ENCODE measurements around the gene NT5DC1.

Gene NT5DC1

DNA sequence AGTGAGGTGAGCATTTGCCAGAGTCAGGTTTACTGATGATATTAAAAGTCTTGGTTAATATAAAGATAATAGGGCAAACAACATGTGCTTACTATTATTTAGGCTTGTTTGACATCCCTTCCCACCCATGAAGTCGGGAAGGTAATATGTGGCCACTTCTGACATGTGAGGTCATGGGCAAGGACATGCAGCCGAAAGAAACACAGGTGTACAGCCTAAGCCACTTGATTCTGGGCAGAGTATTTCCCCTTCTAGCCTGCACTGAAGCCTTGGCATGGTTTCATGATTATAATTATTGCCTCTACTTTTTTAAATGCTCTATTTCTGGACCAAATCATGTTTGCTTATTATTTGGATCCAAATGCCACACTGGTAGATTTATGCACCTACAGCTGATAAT lies 100.9 kb downstream of the NT5DC1 start:
- DNase-seq, result no peak

GRCh38 chr6:116205281-116205680 lies 104.6 kb downstream of the NT5DC1 start:
- no peak for DNase-seq

DNA sequence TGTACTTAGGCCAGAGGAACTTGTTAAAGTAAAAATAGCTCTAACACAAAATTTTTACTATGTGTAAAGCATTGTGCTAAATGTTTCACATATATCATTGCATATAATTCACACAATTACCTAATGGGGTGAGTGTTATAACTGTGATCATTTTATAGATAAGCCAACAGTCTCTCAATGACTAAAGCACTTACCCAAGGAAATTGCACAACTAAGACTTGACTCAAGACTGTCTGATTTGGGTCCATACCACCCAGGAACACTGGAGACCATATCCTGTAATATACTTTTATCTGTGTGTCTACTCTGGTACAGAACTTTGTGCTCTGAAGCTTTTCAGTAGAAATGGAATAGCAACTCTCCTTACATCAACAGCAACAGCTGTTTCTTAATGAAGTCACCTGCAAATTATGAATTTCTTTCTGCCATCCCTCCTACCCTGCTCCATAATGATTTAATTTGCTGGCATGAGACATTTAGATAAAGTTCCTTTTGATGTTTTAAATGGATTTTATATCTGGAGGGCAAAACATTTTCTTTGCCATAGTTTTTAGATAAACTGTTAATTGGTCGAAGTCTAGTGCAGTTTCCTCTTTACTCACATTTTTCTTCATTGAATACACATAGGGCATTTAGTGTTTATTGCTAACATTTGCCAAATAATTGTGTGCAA lies 105.7 kb downstream of the NT5DC1 start:
- DNase-seq, result no peak

GRCh38 chr6:116208056-116208785 lies 107.6 kb downstream of the NT5DC1 start:
- no peak for DNase-seq

DNA sequence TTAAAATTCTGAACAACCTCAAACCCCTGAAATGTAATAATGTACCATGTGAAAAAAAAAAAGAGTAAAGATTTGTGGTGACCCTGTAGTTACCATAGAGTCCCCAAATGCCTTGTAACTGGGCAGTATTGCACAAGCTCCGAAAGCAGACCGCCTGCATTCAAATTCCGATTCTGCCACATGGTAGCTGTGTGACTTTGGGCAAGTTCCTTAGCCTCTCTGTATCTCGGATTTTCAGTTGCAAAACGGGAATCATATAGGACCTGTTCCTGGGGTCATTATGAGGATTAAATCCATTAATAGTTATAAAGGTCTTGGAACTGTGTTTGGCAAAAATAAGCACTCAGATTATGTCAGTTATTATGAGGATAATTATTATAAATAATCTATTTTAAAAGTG lies 109.7 kb downstream of the NT5DC1 start:
- no peak for DNase-seq

- DNase-seq, result no peak
Measured at GRCh38 chr6:116210750-116211425, 110.2 kb downstream of the NT5DC1 start.

DNA sequence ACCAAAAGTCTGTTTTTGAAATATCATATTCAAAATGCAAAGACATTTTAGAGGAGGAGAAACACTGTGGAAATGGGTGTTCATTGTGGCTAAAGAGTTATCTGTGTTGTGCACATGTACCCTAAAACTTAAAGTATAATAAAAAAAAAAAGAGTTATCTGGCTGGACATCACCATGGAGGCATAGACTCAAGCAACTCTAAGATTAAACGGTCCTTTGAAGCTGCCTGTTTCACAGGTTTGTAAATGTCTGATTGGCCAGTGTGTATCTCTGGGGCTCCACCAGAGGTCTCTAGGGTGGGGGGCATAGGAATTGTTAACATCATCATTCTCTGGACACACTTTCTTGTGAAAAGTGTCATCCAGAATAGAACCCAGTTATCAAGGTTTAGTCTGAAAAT lies 114.0 kb downstream of the NT5DC1 start:
- DNase-seq, result no peak

GRCh38 chr6:116215414-116215813 lies 114.8 kb downstream of the NT5DC1 start:
- no peak for DNase-seq

DNA sequence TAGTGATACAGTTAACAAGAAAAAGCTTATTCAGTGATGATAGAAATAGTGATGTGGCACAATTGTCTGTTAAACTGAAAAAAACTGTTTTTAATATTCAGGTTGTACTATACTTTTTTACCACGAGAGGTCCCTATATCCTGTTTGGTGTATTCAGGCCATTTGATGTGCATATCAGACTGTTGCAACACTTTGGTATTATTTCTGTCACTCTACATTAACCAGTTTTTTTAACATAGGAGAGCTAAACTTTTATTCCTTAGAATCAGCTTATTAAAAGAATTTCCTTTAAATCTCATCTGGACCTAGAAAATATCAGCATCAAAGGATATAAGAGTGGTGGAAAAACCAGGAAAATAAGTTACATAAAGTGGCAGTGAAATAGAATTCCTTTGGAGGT lies 116.4 kb downstream of the NT5DC1 start:
- no peak for DNase-seq

- DNase-seq, result no peak
Measured at GRCh38 chr6:116218172-116218633, 117.5 kb downstream of the NT5DC1 start.

- DNase-seq, result no peak
Measured at GRCh38 chr6:116218866-116219265, 118.2 kb downstream of the NT5DC1 start.

DNA sequence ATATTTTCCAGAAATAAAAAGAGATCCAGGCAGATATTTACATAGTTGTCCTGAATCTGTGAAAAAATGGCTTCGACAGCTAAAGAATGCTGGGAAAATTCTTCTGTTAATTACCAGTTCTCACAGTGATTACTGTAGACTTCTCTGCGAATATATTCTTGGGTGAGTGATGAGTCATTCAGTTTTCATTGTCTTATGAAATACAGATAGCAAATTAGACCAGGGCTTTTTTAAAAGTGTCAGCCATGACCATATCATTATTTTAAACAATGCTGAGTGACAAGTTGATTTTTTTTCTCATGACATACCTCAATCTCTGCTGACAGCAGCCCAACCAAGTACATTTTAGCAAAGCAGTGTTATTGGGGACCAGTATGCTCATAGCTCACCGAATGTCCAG lies 120.4 kb downstream of the NT5DC1 start:
- no peak for DNase-seq

GRCh38 chr6:116221911-116222310 lies 121.3 kb downstream of the NT5DC1 start:
- no peak for DNase-seq

- no peak for DNase-seq
Measured at GRCh38 chr6:116223355-116223754, 122.7 kb downstream of the NT5DC1 start.

DNA sequence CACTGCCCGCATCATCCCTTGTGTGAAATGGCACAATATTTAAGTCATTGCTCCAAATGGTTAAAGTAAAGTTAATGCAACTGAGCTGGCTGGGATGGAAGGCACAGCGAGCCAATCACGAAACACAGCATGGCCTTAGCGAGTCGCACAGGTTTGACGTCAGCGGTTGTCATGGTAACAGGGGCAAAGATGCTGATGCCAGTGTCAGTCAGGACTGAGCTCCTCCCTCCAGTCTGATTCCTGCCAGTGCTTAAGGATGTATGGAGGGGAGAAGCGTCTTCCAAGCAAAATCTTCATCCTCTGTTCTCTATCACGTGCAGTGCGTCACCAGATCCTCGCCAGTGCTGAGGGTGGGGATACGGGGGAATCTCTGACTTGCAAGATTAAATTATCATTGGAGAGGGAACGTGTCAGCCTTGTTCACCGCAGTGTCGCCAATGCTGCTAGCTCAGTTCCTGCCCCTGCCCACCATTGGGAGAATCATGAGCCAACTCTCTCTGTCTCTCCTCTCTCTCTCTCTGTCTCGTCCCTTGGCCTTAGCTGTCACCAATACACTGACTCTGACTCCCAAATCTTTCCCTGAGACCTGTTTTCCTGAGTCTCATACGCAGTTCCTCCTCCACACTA lies 128.7 kb downstream of the NT5DC1 start:
- DNase-seq, result no peak

DNA sequence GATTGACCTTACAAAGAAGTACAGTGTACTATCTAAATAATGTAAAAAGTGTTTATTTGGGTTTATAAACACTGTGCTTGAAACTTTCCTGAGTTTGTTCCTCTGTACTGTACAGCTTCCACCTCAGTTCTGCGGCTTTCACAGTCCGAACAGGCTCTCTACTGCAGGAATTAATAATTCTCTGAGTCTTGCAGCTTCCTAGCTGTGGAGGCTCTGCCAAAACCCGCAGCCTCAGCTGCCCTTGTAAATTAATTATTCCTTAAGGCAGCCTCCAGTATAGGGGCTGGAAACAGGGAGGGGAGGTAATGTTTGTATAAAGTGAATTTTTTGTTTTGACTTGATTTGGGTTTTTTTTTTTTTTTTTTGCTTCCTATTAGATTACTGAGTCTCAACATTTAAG lies 134.0 kb downstream of the NT5DC1 start:
- no peak for DNase-seq

DNA sequence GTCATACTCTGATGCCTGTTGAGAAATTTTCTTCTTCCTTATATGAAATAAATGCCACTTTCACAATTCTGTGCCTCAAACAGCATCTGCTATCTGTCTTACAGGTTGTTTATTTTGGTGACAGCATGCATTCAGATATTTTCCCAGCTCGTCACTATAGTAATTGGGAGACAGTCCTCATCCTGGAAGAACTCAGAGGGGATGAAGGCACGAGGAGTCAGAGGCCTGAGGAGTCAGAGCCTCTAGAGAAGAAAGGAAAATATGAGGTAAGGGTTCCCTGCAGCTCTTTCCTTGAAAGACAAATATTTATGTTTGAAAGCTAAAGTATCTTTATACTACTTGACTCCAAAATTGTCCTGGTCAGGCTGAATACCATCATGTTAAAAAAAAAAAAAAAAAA lies 137.4 kb downstream of the NT5DC1 start:
- DNase-seq, result no peak

DNA sequence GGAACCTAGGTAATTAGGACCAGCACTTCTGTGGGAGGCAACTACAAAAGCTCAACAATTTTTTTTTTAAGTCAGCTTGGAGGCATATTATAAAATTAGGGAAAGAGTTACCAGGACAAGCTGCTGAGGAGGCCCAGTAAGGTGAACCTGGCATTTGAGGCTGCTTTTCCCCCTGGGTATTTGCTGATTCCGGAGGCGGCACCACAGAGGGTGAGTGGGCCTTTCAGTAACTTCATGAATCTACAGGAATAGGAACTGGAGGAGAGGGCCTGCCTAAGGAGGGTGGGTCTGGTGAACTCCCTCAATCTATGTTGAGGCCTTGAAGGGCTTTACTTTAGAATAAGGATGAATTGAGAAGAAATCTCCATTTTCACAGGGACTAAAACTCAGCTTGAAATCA lies 138.6 kb downstream of the NT5DC1 start:
- no peak for DNase-seq

DNA sequence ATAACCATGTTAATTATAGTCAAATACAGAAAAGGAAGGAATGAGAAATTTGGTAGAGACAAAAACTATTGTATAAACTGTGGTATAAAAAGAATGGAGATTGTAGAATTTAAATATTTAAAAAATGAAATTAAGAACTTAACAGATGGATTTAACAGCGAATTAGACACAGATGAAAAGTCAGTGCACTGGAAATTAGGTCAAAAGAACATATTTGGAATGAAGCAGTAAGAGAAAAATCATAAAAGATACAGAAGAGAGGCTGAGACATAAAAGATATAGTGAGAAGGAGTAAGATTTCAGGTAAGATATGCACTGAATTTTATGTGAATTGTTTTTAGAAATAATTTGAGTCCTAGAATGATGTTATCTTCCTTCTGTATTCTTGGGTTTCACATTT lies 139.2 kb downstream of the NT5DC1 start:
- DNase-seq, result no peak

GRCh38 chr6:116244284-116244683 lies 143.6 kb downstream of the NT5DC1 start:
- no peak for DNase-seq

DNA sequence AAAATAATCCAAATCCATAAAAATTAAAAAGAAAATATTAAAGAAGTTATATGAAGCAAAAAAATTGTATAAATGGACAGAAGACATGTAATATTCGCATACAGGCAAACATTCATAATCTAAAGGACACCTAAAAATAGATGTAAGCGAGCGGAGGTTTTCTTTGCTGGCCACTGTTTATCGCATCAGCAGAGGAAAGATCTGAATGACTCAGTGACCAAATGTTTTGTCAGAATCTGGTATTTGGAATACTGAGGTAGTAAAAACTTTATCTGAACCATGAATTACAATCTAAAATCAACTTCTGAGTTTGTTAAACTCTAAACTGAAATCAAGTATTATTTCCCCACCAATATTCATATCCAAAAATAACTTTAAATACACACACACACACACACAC lies 145.4 kb downstream of the NT5DC1 start:
- no peak for DNase-seq

- DNase-seq, result no peak
Measured at GRCh38 chr6:116247285-116247684, 146.6 kb downstream of the NT5DC1 start.

GRCh38 chr6:116248577-116248976 lies 147.9 kb downstream of the NT5DC1 start:
- DNase-seq, result no peak

Measured in activated CD4-positive, alpha-beta T cell treated with anti-CD3 and anti-CD28 coated beads, Interleukin-2, amount 50 U/mL, for 1 hour (primary cell).